ENCODE measurements around the gene LRCH2.

The LRCH2 gene

GRCh38 chrX:115183980-115184379, 49.9 kb downstream of the LRCH2 start:
- no peak overlapping the region for H3K4me3 Mint-ChIP-seq
- H3K4me1 Mint-ChIP-seq (ENCODE audit: low read depth), result no peaks in the 10 kb centered on the region
- no peak for DNase-seq (ENCODE audit: low spot score)
- H3K36me3 Mint-ChIP-seq (ENCODE audit: low read depth), result no peaks in the 10 kb centered on the region
- H3K27ac Mint-ChIP-seq, result no peak overlapping the region
- H3K27me3 Mint-ChIP-seq (ENCODE audit: low read depth), result no peaks in the 10 kb centered on the region
- peaks cover 2% of the 10 kb centered on the region for H3K9me3 Mint-ChIP-seq

GRCh38 chrX:115178473-115178872, 55.4 kb downstream of the LRCH2 start:
- Mint-ChIP-seq H3K9me3 (no peaks in the 10 kb centered on the region), H3K27ac (no peak overlapping the region), H3K36me3 (ENCODE audit: low read depth) (no peaks in the 10 kb centered on the region), H3K4me3 (no peak overlapping the region), H3K4me1 (ENCODE audit: low read depth) (no peaks in the 10 kb centered on the region), H3K27me3 (ENCODE audit: low read depth) (no peaks in the 10 kb centered on the region)
- no peak for DNase-seq (ENCODE audit: low spot score)

DNA sequence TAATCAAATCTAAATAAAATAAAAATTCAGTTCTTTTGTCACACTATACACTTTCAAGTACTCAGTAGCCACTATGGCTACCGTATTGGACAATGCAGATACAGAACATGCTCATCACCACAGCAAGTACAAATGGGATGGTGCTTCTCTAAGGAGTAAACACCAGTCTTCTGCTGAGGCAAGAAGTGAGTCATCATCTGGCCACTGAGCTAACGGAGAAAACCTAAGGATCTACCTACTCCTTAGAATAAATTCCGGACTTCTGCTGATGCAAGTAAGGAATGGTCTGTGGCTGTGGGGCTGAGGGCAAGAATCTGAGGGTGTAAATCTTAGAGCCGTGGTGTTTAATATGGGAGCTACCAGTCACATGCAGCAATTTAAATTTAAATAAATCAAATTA, 56.0 kb downstream of the LRCH2 start:
- Mint-ChIP-seq H3K4me1 (ENCODE audit: low read depth) (no peaks in the 10 kb centered on the region), H3K36me3 (ENCODE audit: low read depth) (no peaks in the 10 kb centered on the region), H3K27me3 (ENCODE audit: low read depth) (no peaks in the 10 kb centered on the region), H3K9me3 (no peaks in the 10 kb centered on the region), H3K27ac (no peak overlapping the region), H3K4me3 (no peak overlapping the region)
- DNase-seq (ENCODE audit: low spot score), result no peak

DNA sequence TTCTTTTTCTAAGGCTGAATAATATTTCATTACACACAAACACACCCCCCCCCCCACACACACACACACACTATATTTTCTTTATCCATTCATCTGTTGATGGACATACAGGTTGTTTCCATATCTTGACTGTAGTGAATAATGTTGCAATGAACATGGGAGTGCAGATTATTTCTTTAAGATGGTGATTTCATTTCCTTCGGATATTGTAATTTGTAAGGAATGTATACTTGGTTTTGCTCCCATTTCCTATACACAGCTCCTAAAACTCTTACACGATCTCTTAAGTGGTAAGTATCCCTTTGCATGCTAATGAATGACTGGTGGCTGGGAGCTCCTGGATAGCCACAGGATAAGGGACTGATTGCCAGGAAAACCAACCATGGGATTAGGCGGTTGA, 59.3 kb downstream of the LRCH2 start:
- Mint-ChIP-seq H3K27ac (no peak overlapping the region), H3K36me3 (ENCODE audit: low read depth) (no peaks in the 10 kb centered on the region), H3K4me1 (ENCODE audit: low read depth) (no peaks in the 10 kb centered on the region), H3K27me3 (ENCODE audit: low read depth) (no peaks in the 10 kb centered on the region), H3K9me3 (no peaks in the 10 kb centered on the region), H3K4me3 (no peak overlapping the region)
- no peak for DNase-seq (ENCODE audit: low spot score)

- Mint-ChIP-seq H3K27me3 (ENCODE audit: low read depth) (no peaks in the 10 kb centered on the region), H3K9me3 (no peaks in the 10 kb centered on the region), H3K36me3 (ENCODE audit: low read depth) (no peaks in the 10 kb centered on the region), H3K4me1 (ENCODE audit: low read depth) (no peaks in the 10 kb centered on the region), H3K27ac (no peak overlapping the region), H3K4me3 (no peak overlapping the region)
- DNase-seq (ENCODE audit: low spot score), result no peak
These were observed 60.7 kb downstream of the LRCH2 start for GRCh38 chrX:115173181-115173580.

DNA sequence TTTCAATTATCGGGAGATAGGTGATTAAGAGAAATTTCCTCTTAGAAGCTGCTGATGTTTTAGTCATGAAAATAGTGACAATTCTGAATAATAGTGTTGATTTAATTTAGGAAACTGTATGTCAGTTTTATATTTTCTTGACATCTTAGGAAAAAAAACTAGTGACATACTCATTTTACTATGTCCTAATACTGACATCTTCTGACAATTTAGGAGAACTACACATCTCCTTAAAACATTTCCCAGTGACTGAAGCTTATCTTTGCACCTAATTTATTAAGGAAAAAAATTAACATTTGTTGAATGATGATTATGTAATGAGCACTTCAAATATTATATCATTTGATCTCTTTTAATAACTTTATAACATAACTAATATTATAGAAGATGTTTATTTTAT, 86.7 kb downstream of the LRCH2 start:
- DNase-seq (ENCODE audit: low spot score), result no peak
- no peaks in the 10 kb centered on the region for H3K27me3 Mint-ChIP-seq (ENCODE audit: low read depth)
- H3K27ac Mint-ChIP-seq, result no peak overlapping the region
- H3K4me3 Mint-ChIP-seq, result no peak overlapping the region
- no peaks in the 10 kb centered on the region for H3K9me3 Mint-ChIP-seq
- H3K36me3 Mint-ChIP-seq (ENCODE audit: low read depth), result no peaks in the 10 kb centered on the region
- no peaks in the 10 kb centered on the region for H3K4me1 Mint-ChIP-seq (ENCODE audit: low read depth)

- no peak for DNase-seq (ENCODE audit: low spot score)
- no peak overlapping the region for H3K27ac Mint-ChIP-seq
- H3K9me3 Mint-ChIP-seq, result no peaks in the 10 kb centered on the region
- H3K27me3 Mint-ChIP-seq (ENCODE audit: low read depth), result no peaks in the 10 kb centered on the region
- no peaks in the 10 kb centered on the region for H3K36me3 Mint-ChIP-seq (ENCODE audit: low read depth)
- H3K4me3 Mint-ChIP-seq, result no peak overlapping the region
- no peaks in the 10 kb centered on the region for H3K4me1 Mint-ChIP-seq (ENCODE audit: low read depth)
These were observed 91.8 kb downstream of the LRCH2 start for GRCh38 chrX:115142057-115142456.

DNA sequence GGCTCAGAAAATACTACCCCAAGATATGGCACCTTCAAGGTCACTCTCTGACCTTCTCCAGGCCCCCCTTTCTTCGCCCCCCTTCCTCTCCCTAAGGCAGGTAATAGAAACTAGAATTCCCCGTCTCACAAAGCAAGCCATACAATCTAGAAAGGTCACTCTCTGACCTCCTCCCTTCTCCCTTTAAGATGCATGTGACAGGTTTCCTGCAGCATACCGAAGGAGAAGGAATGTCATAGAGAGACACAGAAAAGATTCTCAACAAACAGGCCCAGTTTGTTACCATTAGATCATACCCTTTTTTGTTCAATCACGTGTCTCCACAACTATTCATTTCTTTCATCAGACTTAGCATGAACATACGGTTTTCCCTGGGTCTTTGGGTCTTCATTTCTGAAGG, 95.9 kb downstream of the LRCH2 start:
- no peak overlapping the region for H3K27ac Mint-ChIP-seq
- H3K36me3 Mint-ChIP-seq (ENCODE audit: low read depth), result no peaks in the 10 kb centered on the region
- no peak for DNase-seq (ENCODE audit: low spot score)
- H3K27me3 Mint-ChIP-seq (ENCODE audit: low read depth), result no peaks in the 10 kb centered on the region
- no peaks in the 10 kb centered on the region for H3K4me1 Mint-ChIP-seq (ENCODE audit: low read depth)
- no peak overlapping the region for H3K4me3 Mint-ChIP-seq
- H3K9me3 Mint-ChIP-seq, result no peaks in the 10 kb centered on the region

DNA sequence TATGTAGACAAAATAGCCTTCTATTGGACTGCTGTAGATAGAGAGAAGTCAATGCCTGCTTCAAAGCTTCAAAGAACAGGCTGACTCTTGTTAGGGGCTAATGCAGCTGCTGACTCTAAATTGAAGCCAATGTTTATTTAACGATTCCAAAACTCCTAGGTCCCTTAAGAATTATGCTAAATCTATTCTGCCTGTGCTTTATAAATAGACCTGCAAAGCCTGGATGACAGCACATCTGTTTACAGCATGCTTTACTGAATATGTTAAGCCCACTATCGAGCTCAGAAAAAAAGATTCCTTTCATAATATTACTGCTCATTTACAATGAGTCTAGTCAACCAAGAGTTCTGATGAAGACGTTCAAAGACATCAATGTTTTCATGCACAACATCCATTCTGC, 99.5 kb downstream of the LRCH2 start:
- DNase-seq (ENCODE audit: low spot score), result no peak
- Mint-ChIP-seq H3K4me3 (no peak overlapping the region), H3K4me1 (ENCODE audit: low read depth) (no peaks in the 10 kb centered on the region), H3K9me3 (no peaks in the 10 kb centered on the region), H3K27ac (no peak overlapping the region), H3K27me3 (ENCODE audit: low read depth) (no peaks in the 10 kb centered on the region), H3K36me3 (ENCODE audit: low read depth) (no peaks in the 10 kb centered on the region)

DNA sequence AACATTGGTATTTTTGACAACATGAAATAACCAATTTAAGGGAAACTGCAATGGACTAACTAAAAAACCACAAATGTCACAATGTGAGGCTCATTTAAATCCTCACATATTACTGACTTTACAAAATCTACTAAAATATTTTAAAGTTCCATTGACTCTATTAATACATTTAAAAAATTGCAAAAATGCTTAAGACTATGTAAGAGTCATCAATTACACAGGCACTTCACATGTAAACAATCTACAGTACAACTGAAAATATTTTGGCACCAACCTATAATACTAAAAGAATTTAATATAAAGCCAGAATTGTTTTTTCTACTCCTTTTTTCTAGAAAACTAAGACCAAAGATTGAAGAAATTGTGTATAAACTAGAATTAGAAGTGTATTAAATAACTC, 121.5 kb downstream of the LRCH2 start:
- Mint-ChIP-seq H3K4me3 (no peak overlapping the region), H3K36me3 (ENCODE audit: low read depth) (no peaks in the 10 kb centered on the region), H3K9me3 (peaks cover 6% of the 10 kb centered on the region), H3K27me3 (ENCODE audit: low read depth) (no peaks in the 10 kb centered on the region), H3K4me1 (ENCODE audit: low read depth) (no peaks in the 10 kb centered on the region), H3K27ac (no peak overlapping the region)
- DNase-seq (ENCODE audit: low spot score), result no peak

DNA sequence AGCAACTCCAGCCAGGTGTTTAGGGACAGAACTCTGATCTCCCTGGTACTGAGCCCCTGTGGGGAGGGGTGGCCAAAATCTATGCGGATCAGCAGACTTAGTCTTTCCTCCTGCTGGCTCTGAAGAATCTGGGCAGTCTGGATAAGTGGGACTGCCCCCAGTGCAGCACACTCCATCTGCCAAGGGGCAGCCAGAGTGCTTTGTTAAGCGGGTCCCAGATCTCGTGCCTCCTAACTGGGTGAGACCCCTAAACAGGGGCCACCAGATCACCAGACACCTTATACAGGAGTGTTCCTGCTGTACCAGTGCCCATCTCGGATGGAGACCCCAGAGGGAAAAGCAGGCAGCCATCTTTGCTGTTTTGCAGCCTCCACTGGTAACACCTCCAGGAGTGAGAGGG, 135.0 kb downstream of the LRCH2 start:
- Mint-ChIP-seq H3K27me3 (ENCODE audit: low read depth) (no peaks in the 10 kb centered on the region), H3K9me3 (peaks cover 5% of the 10 kb centered on the region), H3K4me3 (no peak overlapping the region), H3K27ac (no peak overlapping the region), H3K4me1 (ENCODE audit: low read depth) (no peaks in the 10 kb centered on the region), H3K36me3 (ENCODE audit: low read depth) (no peaks in the 10 kb centered on the region)
- DNase-seq (ENCODE audit: low spot score), result no peak

- H3K4me1 Mint-ChIP-seq (ENCODE audit: low read depth), result no peaks in the 10 kb centered on the region
- no peak for DNase-seq (ENCODE audit: low spot score)
- no peaks in the 10 kb centered on the region for H3K27me3 Mint-ChIP-seq (ENCODE audit: low read depth)
- no peak overlapping the region for H3K27ac Mint-ChIP-seq
- peaks cover 4% of the 10 kb centered on the region for H3K9me3 Mint-ChIP-seq
- H3K4me3 Mint-ChIP-seq, result no peak overlapping the region
- no peaks in the 10 kb centered on the region for H3K36me3 Mint-ChIP-seq (ENCODE audit: low read depth)
These were observed 140.7 kb downstream of the LRCH2 start for GRCh38 chrX:115093191-115093590.

- no peaks in the 10 kb centered on the region for H3K4me1 Mint-ChIP-seq (ENCODE audit: low read depth)
- no peaks in the 10 kb centered on the region for H3K36me3 Mint-ChIP-seq (ENCODE audit: low read depth)
- peaks cover 5% of the 10 kb centered on the region for H3K9me3 Mint-ChIP-seq
- no peaks in the 10 kb centered on the region for H3K27me3 Mint-ChIP-seq (ENCODE audit: low read depth)
- no peak for DNase-seq (ENCODE audit: low spot score)
- H3K27ac Mint-ChIP-seq, result no peak overlapping the region
- no peak overlapping the region for H3K4me3 Mint-ChIP-seq
These were observed 144.5 kb downstream of the LRCH2 start for GRCh38 chrX:115089419-115089818.

- no peaks in the 10 kb centered on the region for H3K36me3 Mint-ChIP-seq (ENCODE audit: low read depth)
- no peak overlapping the region for H3K27ac Mint-ChIP-seq
- no peaks in the 10 kb centered on the region for H3K27me3 Mint-ChIP-seq (ENCODE audit: low read depth)
- H3K4me3 Mint-ChIP-seq, result no peak overlapping the region
- H3K4me1 Mint-ChIP-seq (ENCODE audit: low read depth), result no peaks in the 10 kb centered on the region
- H3K9me3 Mint-ChIP-seq, result peaks cover 13% of the 10 kb centered on the region
- no peak for DNase-seq (ENCODE audit: low spot score)
These were observed 165.0 kb downstream of the LRCH2 start for GRCh38 chrX:115068896-115069295.

- H3K27ac Mint-ChIP-seq, result no peak overlapping the region
- H3K9me3 Mint-ChIP-seq, result peaks cover 13% of the 10 kb centered on the region
These were observed 166.1 kb downstream of the LRCH2 start for GRCh38 chrX:115067812-115068211.

More at GRCh38 chrX:115067812-115068211, 166.1 kb downstream of the LRCH2 start:
- no peak for DNase-seq (ENCODE audit: low spot score)
- Mint-ChIP-seq H3K4me1 (ENCODE audit: low read depth) (no peaks in the 10 kb centered on the region), H3K4me3 (no peak overlapping the region), H3K36me3 (ENCODE audit: low read depth) (no peaks in the 10 kb centered on the region), H3K27me3 (ENCODE audit: low read depth) (no peaks in the 10 kb centered on the region)

Data from T-helper 2 cell treated with Interferon-gamma antibody and Interleukin-4, amounts not matched to agents 5 μg/mL and 100 μg/mL, for 36 hours (primary cell).